Skeletal muscle cell (primary cell): Measurements from ENCODE around the gene MICALL2.
A peak's percentile ranks its signal among the peaks of the same experiment; 100 is the strongest.

Experiments
- DNase-seq: peaks from one replicate; pipeline ENCODE4 v3.0.0-alpha.2; 2010; ENCODE audit warnings: low read depth
- H3K4me3 ChIP-seq: 2 replicates; pipeline ENCODE4 v1.5.1; 2011; ENCODE audit warnings: low read depth, mild to moderate bottlenecking, control low read depth, low read length, moderate library complexity

MICALL2 gene

GRCh38 chr7:1474736-1475135, 15.5 kb upstream of the MICALL2 start:
- H3K4me3 ChIP-seq, result no peak overlapping the region
- no peak for DNase-seq

GRCh38 chr7:1473864-1474512, 14.7 kb upstream of the MICALL2 start:
- peak; percentile 37 for DNase-seq
- no peak overlapping the region for H3K4me3 ChIP-seq

GRCh38 chr7:1470901-1471300, 11.6 kb upstream of the MICALL2 start:
- DNase-seq, result no peak
- H3K4me3 ChIP-seq, result no peak overlapping the region

- H3K4me3 ChIP-seq, result no peak overlapping the region
- DNase-seq, result no peak
Observed at GRCh38 chr7:1468643-1469298, 9.5 kb upstream of the MICALL2 start.

- no peak overlapping the region for H3K4me3 ChIP-seq
- DNase-seq, result no peak
Observed at GRCh38 chr7:1468203-1468602, 8.9 kb upstream of the MICALL2 start.

DNA sequence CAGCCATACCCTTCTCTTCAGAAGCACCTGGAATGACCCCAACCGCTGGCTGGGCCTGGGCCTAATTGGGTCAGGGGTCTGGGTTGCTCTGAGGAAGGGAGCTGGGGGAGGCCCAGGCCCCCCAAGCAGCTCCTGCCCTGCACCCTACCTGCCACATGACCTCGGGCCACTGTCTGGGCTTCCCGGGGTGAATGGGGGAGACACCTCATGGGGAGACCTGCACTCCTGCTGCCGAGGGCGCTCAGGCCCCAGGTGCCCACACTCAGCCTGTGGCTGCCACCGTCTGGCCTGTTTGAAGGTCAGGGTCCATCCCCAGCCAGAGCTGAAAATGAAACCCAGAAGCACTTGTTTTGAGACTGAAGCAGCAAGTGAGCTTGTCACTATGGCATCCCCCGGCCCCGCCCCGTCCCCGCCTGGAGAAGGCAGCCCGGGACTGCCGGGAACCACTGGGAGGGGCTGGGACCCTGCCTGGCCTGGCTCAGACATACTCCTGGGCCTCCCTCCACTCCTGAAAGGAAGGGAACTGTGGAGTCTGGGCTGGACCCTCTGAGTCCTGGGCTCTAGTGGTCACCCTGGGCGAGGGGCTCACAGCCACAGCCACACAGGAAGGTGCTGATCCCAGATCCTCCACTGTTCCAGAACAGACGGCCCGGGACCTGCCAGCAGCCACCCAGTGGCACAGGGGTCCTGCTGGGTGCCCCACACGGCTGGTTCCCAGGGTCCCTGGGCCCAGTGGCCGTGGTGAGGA, 7.4 kb upstream of the MICALL2 start:
- DNase-seq, result no peak
- no peak overlapping the region for H3K4me3 ChIP-seq

DNA sequence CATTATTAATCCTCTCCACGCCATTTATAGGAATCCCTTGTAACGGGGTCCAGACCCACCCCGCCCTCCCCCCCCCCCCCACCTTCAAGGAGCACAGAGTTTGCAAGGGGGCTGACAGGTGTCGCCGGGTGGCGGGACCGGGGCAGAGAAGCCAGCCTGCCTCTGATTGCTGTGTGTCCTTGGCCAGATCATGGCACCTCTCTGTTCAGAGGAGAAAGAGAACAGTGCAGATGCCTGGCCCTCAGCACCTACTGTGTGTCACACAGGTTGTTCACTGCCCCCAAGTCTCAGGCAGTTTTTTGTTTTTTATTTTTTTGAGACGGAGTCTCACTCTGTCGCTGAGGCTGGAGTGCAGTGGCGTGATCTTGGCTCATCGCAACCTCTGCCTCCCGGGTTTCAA, 5.4 kb upstream of the MICALL2 start:
- no peak overlapping the region for H3K4me3 ChIP-seq
- no peak for DNase-seq

- no peak for DNase-seq
- no peak overlapping the region for H3K4me3 ChIP-seq
Observed at GRCh38 chr7:1463676-1464223, 4.5 kb upstream of the MICALL2 start.

DNA sequence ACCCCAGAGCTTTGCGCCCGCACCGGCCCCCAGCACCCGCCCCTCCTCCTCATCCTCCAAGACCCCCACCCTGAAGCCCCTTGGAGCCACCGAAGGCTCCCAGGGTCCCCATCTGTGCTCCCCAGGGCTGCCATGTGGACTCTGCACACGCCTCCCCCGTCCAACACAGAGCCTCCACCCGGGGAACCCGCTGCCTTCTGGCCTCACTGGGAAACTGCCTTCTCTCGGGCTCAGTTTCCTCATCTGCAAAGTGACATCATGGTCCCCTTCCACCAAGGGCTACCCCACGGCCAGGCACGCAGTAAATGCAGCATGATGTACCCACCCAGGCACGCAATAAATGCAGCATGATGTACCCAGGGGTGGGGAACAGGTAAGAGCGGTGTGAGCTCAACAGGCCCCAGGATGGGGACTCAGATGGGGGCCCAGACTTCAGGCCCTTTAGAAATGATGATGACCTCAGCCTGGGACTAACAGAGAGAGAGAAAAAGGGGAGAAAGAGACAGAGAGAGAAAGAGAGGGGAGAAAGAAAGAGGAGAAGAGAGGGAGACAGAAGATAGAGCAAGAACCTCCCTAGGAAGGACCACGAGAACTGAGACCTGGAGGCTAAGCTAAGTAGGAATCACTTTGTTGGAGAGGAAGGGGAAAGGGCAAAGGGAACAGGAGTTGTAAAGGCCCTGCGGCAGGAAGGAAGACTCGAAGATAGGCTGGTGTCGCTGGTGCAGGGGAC, 2.5 kb upstream of the MICALL2 start:
- no peak overlapping the region for H3K4me3 ChIP-seq
- no peak for DNase-seq

DNA sequence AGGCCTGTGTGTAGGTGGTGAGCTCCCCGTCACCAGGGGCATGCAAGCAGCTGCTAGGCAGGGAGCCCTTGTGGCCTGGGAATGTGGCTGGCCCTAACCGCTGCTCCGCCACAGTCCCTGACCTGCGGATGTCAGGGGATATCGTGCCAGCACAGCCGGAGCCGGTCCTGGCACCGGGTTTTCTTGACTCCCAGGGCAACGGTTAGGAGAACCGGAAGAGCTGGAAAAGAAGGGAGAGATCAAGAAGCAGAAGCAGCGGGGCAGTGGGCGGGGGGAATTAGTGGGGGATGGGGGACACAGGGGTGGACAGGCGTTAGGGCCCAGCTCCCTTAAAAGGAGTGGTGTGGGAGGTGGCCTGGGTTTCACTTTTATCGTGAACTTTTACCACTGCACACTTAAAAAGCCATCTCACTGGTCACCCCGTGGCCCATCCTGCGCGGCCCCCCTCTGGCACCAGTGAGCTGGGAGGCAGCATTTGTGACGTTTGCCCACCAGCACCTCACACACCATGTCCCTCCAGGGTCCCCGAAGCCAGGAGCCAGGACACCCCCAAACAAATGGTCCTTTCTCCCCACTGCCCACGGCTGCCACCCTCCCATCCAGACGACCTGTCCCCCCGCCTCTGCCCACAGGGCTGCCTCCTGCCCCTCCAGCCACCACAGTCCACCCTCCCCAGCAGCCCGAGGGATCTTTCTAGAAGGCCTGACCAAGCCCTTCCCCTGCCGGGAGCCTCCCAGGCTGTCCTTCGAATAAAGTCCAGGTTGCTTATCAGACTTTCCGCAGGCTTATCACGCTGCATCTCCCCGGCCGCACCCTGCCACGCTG, 1.8 kb upstream of the MICALL2 start:
- no peak for DNase-seq

GRCh38 chr7:1459920-1460820, 900 bp upstream of the MICALL2 start:
- no peak for DNase-seq
- peak overlapping the region; percentile 52 for H3K4me3 ChIP-seq

More for the DNA sequence above, 1.8 kb upstream of the MICALL2 start:
- H3K4me3 ChIP-seq, result peak overlapping the region; percentile 52

GRCh38 chr7:1459512-1459892, 232 bp upstream of the MICALL2 start:
- DNase-seq, result peak; percentile 94
- peak overlapping the region; percentile 80 for H3K4me3 ChIP-seq

DNA sequence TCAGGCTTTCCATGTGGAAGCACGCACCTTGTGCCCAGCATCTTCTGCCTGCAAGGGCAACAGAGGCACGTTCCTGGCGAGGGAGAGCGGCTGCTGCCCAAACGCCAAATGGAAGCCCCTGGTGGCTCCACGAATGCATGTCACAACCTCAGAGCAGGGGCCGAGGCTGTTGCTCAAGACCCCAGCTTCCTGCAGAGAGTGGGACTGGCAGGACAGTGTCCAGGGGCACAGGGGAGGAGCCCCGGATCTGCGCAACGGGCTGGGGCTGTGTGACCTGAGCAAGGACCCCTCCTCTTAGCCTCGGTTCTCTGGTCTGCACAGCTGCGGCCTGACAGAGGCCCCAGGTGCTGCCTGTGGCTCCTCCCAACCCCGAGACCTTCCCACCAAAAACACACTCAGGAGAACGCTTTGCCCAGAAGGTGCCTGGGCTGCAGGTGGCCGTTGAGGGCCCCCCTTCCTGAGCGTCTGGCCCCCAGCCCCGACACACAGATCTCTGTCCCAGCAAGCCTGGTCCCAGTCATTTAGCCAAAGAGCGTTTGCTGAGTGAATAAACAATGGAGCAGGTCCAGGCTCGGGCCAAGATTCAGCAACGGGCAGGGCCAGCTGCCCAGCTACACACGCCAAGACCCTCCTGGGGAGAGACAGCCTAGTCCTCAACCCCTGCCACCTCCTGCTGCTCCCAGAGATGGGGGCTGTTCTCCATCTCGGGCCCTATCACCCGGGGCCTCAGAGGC, 1.2 kb downstream of the MICALL2 start:
- H3K4me3 ChIP-seq, result peak overlapping the region; percentile 80

DNA sequence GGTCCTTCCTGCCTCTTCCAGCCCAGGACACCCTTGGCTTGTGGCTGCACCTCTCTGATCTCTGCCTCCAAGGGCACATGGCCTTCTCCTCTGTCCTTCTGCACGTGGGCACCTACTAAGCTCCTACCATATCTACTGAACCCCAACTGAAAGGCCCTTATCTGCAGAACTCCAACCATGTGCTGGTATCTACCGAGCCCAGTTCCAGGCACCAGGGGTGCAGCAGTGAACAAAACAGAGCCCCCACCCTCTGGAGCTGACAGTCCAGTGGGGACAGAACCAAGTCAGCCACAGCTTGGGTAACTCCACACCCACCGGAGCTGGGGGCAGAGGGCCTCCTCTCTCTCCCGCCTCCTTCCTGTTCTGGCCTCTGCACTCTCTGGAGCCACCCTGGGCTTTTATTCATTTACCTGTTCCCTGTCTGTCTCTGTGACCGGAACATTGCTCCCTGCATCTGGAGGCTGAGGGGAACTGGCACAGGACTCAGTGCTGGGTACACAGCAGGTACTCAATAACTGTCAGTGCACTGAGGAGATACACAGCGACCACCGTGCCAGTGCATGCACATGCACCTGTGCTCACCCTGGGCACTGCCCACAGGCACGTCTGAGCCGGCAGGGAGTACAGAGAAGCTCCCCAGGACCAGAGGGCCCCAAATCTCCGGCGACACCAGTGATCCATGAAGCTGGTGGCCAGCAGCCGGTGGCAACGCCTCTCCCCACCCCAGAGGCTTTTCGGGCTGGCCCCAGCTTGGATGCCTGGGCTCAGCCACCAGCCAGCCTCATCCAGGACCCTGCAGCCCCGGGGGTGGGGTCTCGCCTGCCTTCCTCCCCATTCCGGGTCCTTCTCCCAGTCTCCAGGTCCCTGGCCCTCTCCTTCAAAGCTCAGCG, 2.0 kb downstream of the MICALL2 start:
- DNase-seq, result no peak
- H3K4me3 ChIP-seq, result peak overlapping the region; percentile 80

More for the DNA sequence above, 1.2 kb downstream of the MICALL2 start:
- DNase-seq, result no peak

GRCh38 chr7:1455955-1456354, 3.3 kb downstream of the MICALL2 start:
- no peak for DNase-seq
- no peak overlapping the region for H3K4me3 ChIP-seq

DNA sequence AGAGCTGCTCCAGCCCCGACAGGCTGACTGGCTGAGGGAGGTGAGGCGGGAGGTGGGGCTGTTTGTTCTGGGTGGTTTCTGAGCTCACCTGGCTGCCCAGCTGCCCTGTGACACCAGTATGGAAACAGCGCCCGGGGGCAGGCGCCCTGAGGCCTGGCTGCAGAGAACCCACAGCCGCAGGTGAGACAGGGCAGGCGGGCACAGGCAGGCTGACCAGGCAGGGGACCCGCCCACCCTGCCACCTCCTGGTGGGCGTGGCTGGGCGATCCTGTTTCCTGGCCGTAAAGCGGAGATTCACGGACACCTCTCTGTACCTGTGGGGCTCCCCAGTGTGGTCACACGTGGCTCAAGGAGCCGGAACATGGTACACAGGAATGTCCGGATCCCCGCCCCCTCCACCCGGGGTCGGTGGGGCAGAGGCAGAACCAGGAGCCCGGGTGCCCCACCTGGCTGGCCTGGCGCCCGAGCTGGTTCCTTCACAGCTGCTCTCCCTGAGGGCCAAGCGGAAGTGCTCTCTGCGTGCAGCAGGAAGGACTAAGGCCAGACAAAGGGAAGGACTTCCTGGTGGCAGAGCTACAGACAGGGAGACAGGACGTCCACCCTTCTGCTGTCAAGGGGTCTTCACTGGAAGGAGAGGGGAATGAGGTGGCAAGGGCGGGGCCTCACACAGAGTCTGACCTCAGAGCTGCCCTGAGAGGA, 3.9 kb downstream of the MICALL2 start:
- no peak for DNase-seq
- no peak overlapping the region for H3K4me3 ChIP-seq
